HepG2 (cell line): Measurements from ENCODE around the gene SPTY2D1. TPM values are rescaled to one million over a fixed set of nuclear protein-coding genes. Genes with fewer than 3 reads are reported as not detected.

Experiments
- ARHGAP35 ChIP-seq: sonication (generic); formaldehyde crosslinking; IDR thresholded peaks from 2 replicates; pipeline ENCODE4 v1.9.0; 2022; ENCODE audit warnings: mild to moderate bottlenecking, inconsistent platforms, moderate library complexity, missing genetic modification reagents, borderline replicate concordance
- CBX1 ChIP-seq: IDR thresholded peaks from one replicate; pipeline ENCODE4 v1.6.1; 2016; ENCODE audit warnings: antibody characterized with exemption, low read depth
- FOXK2 ChIP-seq: fragments of 450-650 bp; IDR thresholded peaks from 2 replicates; pipeline ENCODE4 v1.6.1; 2016
- GABPB1 ChIP-seq: IDR thresholded peaks from 2 replicates; pipeline ENCODE4 v1.6.1; 2016; ENCODE audit warnings: mild to moderate bottlenecking, missing genetic modification reagents, moderate library complexity, missing compliant biosample characterization
- PHF8 ChIP-seq: sonication (generic); formaldehyde crosslinking; IDR thresholded peaks from 2 replicates; pipeline ENCODE4 v1.5.0; 2020; ENCODE audit warnings: missing genetic modification reagents
- SCMH1 ChIP-seq: sonication (generic); formaldehyde crosslinking; IDR thresholded peaks from 2 replicates; pipeline ENCODE4 v1.9.0; 2021; ENCODE audit warnings: missing genetic modification reagents, mild to moderate bottlenecking, borderline replicate concordance
- ZIK1 ChIP-seq: sonication (generic); formaldehyde crosslinking; IDR thresholded peaks from 2 replicates; pipeline ENCODE4 v1.5.0; 2020; ENCODE audit warnings: mild to moderate bottlenecking, low read depth, missing genetic modification reagents, borderline replicate concordance
- ZNF510 ChIP-seq: sonication (generic); formaldehyde crosslinking; IDR thresholded peaks from 2 replicates; pipeline ENCODE4 v1.4.0; 2020; ENCODE audit warnings: low read depth, mild to moderate bottlenecking, missing genetic modification reagents
- polyA plus RNA-seq, 8 experiments: library from polyadenylated mRNA; depleted of rRNA in 3 of 8; stranded (reverse) in 7 of 8; unstranded in 1 of 8; fragments of >200 nt; fragmentation: Illumina TruSeq in 4 of 8; extraction: Trizol in 4 of 8; gene quantifications; 2 replicates each; pipeline versions ENCODE4 v1.2.1 to v1.2.3, GENCODE V29; 2011 to 2016; ENCODE audit warnings: low read depth in 4 of 8, missing spikeins in 1 of 8, mixed read lengths in 1 of 8; ENCODE audit not compliant: insufficient read depth in 1 of 8
- total RNA-seq, 5 experiments: library from RNA; depleted of rRNA; stranded (reverse); fragments of >200 nt; fragmentation: Illumina TruSeq; extraction: Trizol; gene quantifications; 2 replicates each; pipeline ENCODE4 v1.2.3, GENCODE V29; 2016; ENCODE audit warnings: low read depth in 1 of 5
- TF ChIP-seq, protein P1 (sequence below): IDR thresholded peaks from 2 replicates; pipeline ENCODE4 v1.6.1; 2016; ENCODE audit warnings: low read depth, control low read depth
- TF ChIP-seq, protein P2 (sequence below): sonication (generic); formaldehyde crosslinking; IDR thresholded peaks from 2 replicates; pipeline ENCODE4 v1.4.0; 2020; ENCODE audit warnings: missing genetic modification reagents
- TF ChIP-seq, protein P3 (sequence below): sonication (generic); formaldehyde crosslinking; IDR thresholded peaks from 2 replicates; pipeline ENCODE4 v1.4.0; 2020; ENCODE audit warnings: missing genetic modification reagents, borderline replicate concordance
- TF ChIP-seq, protein P4 (sequence below): sonication (generic); formaldehyde crosslinking; IDR thresholded peaks from 2 replicates; pipeline ENCODE4 v1.4.0; 2020; ENCODE audit warnings: missing genetic modification reagents, borderline replicate concordance
- TF ChIP-seq, protein P5 (sequence below): sonication (generic); formaldehyde crosslinking; IDR thresholded peaks from 2 replicates; pipeline ENCODE4 v1.4.0; 2020; ENCODE audit warnings: mild to moderate bottlenecking, low read depth, missing genetic modification reagents

Gene SPTY2D1
- total and polyA plus RNA-seq, 2 of the 13 experiments (the other 11 are each of a cell fraction or from before 2014, with no cell fraction given) = 6.9 to 14.8 TPM

DNA sequence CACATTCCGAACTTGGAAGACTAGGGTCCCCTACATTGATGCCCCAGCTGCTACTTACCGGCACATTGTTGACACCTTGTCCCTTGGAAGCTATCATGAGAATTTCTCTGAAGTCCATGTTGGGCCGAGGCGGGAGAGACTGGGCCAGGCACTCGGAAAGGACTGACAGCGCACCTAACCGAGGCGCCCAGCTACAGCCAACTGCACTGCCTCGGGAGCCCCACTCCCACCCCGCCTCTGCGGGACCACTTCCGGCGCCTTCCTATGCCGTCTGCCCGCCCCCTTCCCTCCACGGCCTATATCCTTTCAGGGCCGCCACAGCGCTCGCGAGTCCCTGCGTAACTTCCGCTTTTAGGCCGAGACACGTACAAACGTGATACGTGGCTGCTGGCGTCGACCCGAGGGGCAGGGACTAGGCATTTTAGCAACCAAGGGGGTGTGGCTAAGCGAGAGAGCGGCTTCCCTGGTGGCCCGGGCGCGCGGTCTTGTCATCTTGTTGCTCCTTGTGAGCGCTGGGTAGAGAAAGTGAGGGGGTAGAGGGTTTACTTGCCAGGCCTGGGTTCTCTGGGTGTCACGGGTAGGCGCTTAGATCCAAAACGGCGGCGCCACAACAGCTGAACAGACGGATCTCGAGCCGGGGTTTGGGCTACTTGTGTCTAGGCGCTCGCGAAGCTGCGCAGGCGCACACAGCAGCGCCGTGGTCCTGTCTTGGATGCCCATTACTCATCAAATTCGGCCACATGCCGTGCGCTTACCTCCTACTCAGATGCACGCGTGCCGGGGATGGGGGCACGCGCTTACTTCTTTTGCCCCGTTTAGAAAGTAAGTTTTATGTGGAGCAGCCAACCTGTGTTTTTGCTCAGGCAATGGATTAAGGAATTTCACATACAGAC, at the start of gene SPTY2D1 (continued):
- TF ChIP-seq, protein P1, sequence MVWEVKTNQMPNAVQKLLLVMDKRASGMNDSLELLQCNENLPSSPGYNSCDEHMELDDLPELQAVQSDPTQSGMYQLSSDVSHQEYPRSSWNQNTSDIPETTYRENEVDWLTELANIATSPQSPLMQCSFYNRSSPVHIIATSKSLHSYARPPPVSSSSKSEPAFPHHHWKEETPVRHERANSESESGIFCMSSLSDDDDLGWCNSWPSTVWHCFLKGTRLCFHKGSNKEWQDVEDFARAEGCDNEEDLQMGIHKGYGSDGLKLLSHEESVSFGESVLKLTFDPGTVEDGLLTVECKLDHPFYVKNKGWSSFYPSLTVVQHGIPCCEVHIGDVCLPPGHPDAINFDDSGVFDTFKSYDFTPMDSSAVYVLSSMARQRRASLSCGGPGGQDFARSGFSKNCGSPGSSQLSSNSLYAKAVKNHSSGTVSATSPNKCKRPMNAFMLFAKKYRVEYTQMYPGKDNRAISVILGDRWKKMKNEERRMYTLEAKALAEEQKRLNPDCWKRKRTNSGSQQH (CRISPR knock-in tag) = peak; percentile 86
- TF ChIP-seq, protein P2, sequence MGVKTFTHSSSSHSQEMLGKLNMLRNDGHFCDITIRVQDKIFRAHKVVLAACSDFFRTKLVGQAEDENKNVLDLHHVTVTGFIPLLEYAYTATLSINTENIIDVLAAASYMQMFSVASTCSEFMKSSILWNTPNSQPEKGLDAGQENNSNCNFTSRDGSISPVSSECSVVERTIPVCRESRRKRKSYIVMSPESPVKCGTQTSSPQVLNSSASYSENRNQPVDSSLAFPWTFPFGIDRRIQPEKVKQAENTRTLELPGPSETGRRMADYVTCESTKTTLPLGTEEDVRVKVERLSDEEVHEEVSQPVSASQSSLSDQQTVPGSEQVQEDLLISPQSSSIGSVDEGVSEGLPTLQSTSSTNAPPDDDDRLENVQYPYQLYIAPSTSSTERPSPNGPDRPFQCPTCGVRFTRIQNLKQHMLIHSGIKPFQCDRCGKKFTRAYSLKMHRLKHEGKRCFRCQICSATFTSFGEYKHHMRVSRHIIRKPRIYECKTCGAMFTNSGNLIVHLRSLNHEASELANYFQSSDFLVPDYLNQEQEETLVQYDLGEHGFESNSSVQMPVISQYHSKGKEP (CRISPR knock-in tag) = no peak
- TF ChIP-seq, protein P3, sequence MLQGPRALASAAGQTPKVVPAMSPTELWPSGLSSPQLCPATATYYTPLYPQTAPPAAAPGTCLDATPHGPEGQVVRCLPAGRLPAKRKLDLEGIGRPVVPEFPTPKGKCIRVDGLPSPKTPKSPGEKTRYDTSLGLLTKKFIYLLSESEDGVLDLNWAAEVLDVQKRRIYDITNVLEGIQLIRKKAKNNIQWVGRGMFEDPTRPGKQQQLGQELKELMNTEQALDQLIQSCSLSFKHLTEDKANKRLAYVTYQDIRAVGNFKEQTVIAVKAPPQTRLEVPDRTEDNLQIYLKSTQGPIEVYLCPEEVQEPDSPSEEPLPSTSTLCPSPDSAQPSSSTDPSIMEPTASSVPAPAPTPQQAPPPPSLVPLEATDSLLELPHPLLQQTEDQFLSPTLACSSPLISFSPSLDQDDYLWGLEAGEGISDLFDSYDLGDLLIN (CRISPR knock-in tag) = 0 out of 2 replicates have a peak, but pooled peaks have one; percentile 53
- TF ChIP-seq FOXK2 = peak; percentile 45; the same call in 1 of the 2 replicates
- TF ChIP-seq ZIK1 = no peak
- TF ChIP-seq SCMH1 = no peak
- TF ChIP-seq ZNF510 (CRISPR knock-in tag) = peak; percentile 78
- peak; percentile 60; the same call in 1 of the 2 replicates for TF ChIP-seq ARHGAP35 (CRISPR knock-in tag)
- peak; percentile 84 for TF ChIP-seq PHF8
- peak; percentile 99 for TF ChIP-seq GABPB1
- TF ChIP-seq, protein P4, sequence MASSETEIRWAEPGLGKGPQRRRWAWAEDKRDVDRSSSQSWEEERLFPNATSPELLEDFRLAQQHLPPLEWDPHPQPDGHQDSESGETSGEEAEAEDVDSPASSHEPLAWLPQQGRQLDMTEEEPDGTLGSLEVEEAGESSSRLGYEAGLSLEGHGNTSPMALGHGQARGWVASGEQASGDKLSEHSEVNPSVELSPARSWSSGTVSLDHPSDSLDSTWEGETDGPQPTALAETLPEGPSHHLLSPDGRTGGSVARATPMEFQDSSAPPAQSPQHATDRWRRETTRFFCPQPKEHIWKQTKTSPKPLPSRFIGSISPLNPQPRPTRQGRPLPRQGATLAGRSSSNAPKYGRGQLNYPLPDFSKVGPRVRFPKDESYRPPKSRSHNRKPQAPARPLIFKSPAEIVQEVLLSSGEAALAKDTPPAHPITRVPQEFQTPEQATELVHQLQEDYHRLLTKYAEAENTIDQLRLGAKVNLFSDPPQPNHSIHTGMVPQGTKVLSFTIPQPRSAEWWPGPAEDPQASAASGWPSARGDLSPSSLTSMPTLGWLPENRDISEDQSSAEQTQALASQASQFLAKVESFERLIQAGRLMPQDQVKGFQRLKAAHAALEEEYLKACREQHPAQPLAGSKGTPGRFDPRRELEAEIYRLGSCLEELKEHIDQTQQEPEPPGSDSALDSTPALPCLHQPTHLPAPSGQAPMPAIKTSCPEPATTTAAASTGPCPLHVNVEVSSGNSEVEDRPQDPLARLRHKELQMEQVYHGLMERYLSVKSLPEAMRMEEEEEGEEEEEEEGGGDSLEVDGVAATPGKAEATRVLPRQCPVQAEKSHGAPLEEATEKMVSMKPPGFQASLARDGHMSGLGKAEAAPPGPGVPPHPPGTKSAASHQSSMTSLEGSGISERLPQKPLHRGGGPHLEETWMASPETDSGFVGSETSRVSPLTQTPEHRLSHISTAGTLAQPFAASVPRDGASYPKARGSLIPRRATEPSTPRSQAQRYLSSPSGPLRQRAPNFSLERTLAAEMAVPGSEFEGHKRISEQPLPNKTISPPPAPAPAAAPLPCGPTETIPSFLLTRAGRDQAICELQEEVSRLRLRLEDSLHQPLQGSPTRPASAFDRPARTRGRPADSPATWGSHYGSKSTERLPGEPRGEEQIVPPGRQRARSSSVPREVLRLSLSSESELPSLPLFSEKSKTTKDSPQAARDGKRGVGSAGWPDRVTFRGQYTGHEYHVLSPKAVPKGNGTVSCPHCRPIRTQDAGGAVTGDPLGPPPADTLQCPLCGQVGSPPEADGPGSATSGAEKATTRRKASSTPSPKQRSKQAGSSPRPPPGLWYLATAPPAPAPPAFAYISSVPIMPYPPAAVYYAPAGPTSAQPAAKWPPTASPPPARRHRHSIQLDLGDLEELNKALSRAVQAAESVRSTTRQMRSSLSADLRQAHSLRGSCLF (CRISPR knock-in tag) = no peak
- TF ChIP-seq CBX1 = peak; percentile 82
- TF ChIP-seq, protein P5, sequence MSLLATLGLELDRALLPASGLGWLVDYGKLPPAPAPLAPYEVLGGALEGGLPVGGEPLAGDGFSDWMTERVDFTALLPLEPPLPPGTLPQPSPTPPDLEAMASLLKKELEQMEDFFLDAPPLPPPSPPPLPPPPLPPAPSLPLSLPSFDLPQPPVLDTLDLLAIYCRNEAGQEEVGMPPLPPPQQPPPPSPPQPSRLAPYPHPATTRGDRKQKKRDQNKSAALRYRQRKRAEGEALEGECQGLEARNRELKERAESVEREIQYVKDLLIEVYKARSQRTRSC (CRISPR knock-in tag) = peak; percentile 37; the same call in 1 of the 2 replicates
